Adrenal gland (tissue), 5 donors: ENCODE results near the gene COMMD8.

Experiments used
- POLR2A ChIP-seq, 2 donors: fragments of 450-650 bp; IDR thresholded peaks; one replicate each; pipeline ENCODE4 v1.6.1; 2017; ENCODE audit warnings: antibody characterized with exemption in 2 of 2, mild to moderate bottlenecking in 2 of 2, moderate library complexity in 1 of 2
- TF ChIP-seq, protein P1 (sequence below), 6 experiments: fragments of 450-650 bp in 4 of 6; fragments of 200-600 bp in 2 of 6; sonication (generic) in 1 of 6; IDR thresholded peaks; 1 replicate in 5 of 6; 2 replicates in 1 of 6; pipeline versions ENCODE4 v1.5.1 to v1.8.0; 2016 to 2021; ENCODE audit warnings: antibody characterized with exemption in 6 of 6, mild to moderate bottlenecking in 2 of 6, moderate library complexity in 1 of 6
- donor health status: DM: no; HTN: no; CAD: no.

DNA sequence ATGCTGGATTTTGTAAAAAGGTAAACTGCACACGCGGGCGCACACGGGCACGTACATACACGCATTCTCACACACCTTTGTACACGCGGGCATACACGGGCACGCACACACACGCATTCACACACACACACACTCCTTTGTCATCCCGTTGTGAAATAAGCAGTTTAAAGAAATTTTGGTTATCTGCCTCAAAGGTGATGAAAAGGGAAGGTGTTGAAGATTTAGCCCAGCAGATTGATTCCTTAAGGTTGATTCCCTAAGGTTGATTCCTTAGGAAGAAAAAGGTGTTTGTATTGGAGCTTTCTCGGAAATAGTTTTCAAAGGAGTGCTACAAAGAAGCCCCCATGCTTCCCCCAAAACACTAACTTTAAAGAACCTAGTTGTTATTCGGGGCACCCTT lies 22.3 kb upstream of the COMMD8 start:
- TF ChIP-seq, protein P1, sequence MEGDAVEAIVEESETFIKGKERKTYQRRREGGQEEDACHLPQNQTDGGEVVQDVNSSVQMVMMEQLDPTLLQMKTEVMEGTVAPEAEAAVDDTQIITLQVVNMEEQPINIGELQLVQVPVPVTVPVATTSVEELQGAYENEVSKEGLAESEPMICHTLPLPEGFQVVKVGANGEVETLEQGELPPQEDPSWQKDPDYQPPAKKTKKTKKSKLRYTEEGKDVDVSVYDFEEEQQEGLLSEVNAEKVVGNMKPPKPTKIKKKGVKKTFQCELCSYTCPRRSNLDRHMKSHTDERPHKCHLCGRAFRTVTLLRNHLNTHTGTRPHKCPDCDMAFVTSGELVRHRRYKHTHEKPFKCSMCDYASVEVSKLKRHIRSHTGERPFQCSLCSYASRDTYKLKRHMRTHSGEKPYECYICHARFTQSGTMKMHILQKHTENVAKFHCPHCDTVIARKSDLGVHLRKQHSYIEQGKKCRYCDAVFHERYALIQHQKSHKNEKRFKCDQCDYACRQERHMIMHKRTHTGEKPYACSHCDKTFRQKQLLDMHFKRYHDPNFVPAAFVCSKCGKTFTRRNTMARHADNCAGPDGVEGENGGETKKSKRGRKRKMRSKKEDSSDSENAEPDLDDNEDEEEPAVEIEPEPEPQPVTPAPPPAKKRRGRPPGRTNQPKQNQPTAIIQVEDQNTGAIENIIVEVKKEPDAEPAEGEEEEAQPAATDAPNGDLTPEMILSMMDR (IDR thresholded peaks at IDR 0.05) = no peak
- no peak for TF ChIP-seq POLR2A (IDR thresholded peaks at IDR 0.05)
